HG03097 (cell line): Measurements from ENCODE around the gene CLOCK.

ENCODE experiments used
- ATAC-seq: cut with Tn5 transposase; IDR thresholded peaks from one replicate; pipeline ENCODE4 v1.9.1; 2021; ENCODE audit not compliant: unreplicated experiment, low FRiP score

The CLOCK gene

GRCh38 chr4:55498051-55498450, 48.7 kb downstream of the CLOCK start:
- no peak for ATAC-seq

- ATAC-seq = no peak
Observed at GRCh38 chr4:55491486-55491885, 55.2 kb downstream of the CLOCK start.

- no peak for ATAC-seq
Observed at GRCh38 chr4:55488716-55489115, 58.0 kb downstream of the CLOCK start.

GRCh38 chr4:55485821-55486220, 60.9 kb downstream of the CLOCK start:
- no peak for ATAC-seq

GRCh38 chr4:55483315-55483714, 63.4 kb downstream of the CLOCK start:
- no peak for ATAC-seq

GRCh38 chr4:55475394-55476243, 71.1 kb downstream of the CLOCK start:
- ATAC-seq = no peak

GRCh38 chr4:55469979-55470378, 76.7 kb downstream of the CLOCK start:
- ATAC-seq = no peak

- no peak for ATAC-seq
Observed at GRCh38 chr4:55468724-55469123, 78.0 kb downstream of the CLOCK start.

GRCh38 chr4:55466001-55466400, 80.7 kb downstream of the CLOCK start:
- ATAC-seq = no peak

GRCh38 chr4:55458611-55459010, 88.1 kb downstream of the CLOCK start:
- no peak for ATAC-seq

GRCh38 chr4:55458164-55458563, 88.5 kb downstream of the CLOCK start:
- ATAC-seq = no peak

GRCh38 chr4:55450566-55450965, 96.1 kb downstream of the CLOCK start:
- no peak for ATAC-seq

- no peak for ATAC-seq
Observed at GRCh38 chr4:55447831-55448230, 98.9 kb downstream of the CLOCK start.

- no peak for ATAC-seq
Observed at GRCh38 chr4:55447108-55447708, 99.5 kb downstream of the CLOCK start.

- no peak for ATAC-seq
Observed at GRCh38 chr4:55446578-55446922, 100.2 kb downstream of the CLOCK start.

- ATAC-seq = no peak
Observed at GRCh38 chr4:55445921-55446577, 100.7 kb downstream of the CLOCK start.

GRCh38 chr4:55444827-55445226, 101.9 kb downstream of the CLOCK start:
- ATAC-seq = no peak

- no peak for ATAC-seq
Observed at GRCh38 chr4:55442541-55442940, 104.2 kb downstream of the CLOCK start.

- ATAC-seq = no peak
Observed at GRCh38 chr4:55440786-55441185, 105.9 kb downstream of the CLOCK start.

GRCh38 chr4:55439023-55439422, 107.7 kb downstream of the CLOCK start:
- no peak for ATAC-seq

GRCh38 chr4:55438314-55438713, 108.4 kb downstream of the CLOCK start:
- ATAC-seq = no peak

- no peak for ATAC-seq
Observed at GRCh38 chr4:55437823-55438222, 108.9 kb downstream of the CLOCK start.
